SW 1271 (cell line): ENCODE results near the gene DUS1L.

Experiments
- DNase-seq, 2 experiments: peaks; one replicate each; lab custom pipeline; 2025; lab: John Stamatoyannopoulos, UW

DUS1L gene

GRCh38 chr17:82055023-82055964, 10.3 kb downstream of the DUS1L start:
- DNase-seq, result no peak

GRCh38 chr17:82054351-82055022, 11.1 kb downstream of the DUS1L start:
- DNase-seq, result no peak

DNA sequence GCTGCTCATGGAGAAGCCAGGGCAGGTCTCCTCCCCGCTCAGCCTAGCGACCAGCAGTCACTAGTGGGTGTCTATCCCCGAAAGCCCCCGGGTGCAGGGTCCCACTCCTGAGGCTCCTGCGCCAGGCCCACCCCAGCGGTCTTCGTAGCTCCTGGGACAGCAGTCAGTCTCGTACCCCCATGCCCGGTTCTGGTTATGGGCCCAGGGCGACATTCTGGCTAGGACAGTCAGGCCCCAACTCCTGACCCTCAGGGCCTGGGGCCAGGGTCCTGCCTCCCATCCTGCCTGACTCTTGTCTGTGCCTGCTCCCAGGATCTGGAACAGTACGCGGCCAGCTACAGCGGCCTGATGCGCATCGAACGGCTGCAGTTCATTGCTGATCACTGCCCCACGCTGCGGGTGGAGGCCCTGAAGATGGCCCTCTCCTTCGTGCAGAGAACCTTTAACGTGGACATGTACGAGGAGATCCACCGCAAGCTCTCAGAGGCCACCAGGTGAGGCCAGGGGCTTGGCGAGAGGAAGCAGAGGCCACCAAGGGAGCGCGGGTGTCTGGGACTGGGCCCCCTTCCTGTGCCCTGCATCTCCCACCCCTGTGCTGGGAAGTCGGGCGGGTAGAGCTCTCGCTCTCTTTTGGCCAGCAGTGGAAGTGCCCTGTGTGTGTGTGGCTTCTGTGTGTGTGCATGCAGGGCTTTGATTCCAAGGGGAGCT, 11.9 kb downstream of the DUS1L start:
- no peak for DNase-seq

DNA sequence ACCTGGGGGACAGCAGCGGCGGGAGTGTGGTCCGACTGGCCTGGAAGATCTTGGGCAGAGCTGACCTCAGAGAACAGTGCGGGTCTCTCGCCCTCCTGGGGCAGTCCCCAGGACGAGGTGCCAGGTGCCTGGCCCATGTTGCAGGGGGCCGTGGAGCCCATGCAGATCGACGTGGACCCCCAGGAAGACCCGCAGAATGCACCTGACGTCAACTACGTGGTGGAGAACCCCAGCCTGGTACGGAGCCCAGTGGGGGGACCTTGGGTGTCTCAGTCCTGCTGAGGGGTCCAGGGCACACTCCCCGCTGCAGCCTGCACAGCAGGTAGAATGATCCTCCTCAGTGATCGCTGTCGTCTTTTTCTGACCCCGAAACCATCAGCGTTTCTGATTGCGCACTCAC, 12.5 kb downstream of the DUS1L start:
- no peak for DNase-seq

DNA sequence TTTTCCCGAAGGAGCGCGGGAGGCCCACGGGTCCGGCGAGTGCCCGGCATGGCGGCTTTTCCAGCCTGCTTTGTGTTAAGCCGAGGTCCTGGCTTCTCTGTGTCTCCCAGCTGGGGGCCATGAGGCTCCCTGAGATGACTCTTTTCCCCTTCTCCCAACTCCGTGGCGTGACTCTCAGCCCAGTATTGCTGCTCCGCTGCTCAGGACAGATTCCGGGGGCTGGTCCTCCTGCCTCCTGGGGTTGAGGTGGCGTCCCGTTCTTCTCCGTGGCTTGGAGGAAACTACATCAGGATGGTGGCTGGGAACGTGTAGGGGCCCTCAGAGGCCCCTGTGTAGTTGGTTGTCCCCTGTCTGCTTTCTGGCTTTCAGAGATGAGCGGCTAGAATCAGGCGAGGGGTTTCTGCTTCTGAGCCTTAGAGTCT, 13.0 kb downstream of the DUS1L start:
- no peak for DNase-seq

GRCh38 chr17:82051776-82052637, 13.6 kb downstream of the DUS1L start, which contains the start of the genes GPS1 and RFNG:
Gene GPS1, plus strand, starts transcription at chr17:82051898. Its CDS starts 34 bp downstream, at chr17:82051932.
Gene RFNG, minus strand, starts transcription at chr17:82051811. Its CDS starts 45 bp downstream, at chr17:82051766.
- DNase-seq, result peak in 1 of 2 experiments; percentile 45

DNA sequence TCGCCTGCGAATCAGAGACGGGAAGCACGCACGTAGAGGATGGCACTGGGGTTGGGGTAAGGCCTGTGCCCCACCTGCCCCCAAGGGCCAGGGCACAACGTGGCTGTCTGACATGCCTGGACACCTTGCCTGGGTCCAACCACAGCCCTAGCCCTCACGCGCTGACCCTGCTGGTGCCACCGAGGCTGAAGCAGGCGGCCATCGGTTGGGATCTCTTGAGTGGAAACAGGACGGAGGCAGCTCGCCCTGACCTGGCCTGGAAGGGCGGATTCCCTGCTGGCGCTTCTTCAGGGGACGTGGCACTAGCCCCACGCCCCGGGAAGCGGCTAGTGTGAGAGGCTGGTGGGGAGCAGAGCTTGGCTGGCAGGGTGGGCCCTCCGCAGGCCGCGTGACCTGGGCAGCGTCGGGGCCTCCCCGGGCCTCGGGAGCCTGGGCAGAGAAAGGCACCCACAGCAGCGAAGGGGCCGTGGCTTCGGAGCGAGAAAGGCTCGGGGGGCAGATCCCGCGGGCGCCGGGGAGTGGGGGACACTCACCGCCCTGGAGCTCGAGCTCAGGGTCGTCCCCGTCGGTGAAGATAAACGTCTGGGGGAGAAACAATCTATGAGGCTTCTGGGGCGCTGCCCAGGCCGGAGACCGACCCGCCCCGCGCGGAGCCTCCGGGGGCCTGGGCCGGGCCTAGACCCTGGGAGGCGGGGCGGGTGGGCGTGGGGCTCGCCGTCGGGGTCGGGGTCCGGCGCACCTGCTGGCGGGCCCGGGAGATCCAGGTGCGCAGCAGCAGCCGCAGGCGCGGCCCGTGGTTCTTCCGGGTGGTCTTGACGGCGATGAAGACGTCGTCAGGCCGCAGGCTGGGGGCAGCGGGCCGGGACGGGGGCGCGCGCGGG, 14.6 kb downstream of the DUS1L start:
- no peak for DNase-seq

DNA sequence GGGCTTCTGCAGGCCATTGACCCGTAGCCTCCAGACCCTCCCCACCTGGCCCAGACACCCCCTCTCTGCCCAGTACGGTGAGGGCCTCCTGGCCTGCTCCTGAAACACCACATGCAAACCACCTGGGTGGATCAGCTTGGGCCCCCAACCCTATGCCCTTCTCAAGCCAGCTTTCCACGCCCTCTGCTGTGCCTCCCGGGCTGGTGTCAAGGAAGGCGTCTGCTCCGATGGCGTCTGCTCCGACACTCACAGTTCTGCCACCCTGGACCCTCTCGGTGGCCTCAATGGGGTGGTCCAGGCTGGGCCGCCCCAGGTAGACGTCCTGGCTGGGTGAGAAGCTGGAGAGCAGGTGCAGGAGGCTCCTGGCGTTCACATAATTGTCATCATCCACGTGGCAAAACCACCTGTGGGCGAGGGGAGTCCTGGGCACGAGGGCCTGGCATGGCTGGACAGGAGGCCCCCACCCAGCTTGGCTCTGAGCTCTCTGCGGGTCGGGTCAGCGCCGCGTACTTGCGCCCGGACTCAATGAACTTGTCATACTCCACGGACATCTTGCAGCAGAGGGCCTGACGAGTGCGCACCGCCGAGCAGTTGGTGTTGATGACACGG, 15.3 kb downstream of the DUS1L start:
- DNase-seq, result no peak

- DNase-seq, result no peak
Measured at GRCh38 chr17:82049521-82049971, 16.1 kb downstream of the DUS1L start.

- DNase-seq, result no peak
Measured at GRCh38 chr17:82049106-82049505, 16.5 kb downstream of the DUS1L start.

DNA sequence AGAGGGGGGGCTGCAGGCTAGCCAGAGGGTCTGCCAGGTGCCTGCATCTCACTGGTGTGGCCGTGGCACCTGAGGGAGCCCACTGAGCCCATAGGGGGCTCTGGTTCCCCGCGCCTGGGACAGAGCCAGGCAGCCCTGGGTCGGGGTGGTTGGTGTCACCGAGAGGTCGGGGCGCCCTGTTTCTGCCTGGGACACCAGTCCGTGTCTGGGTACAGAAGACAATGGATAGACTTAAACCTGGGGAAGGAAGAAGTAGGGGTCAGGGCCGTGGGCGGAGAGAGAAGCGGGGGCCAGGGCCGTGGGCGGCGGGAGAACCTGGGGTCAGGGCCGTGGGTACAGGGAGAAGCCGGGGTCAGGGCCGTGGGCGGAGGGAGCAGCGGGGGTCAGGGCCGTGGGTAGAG, 17.0 kb downstream of the DUS1L start:
- no peak for DNase-seq

GRCh38 chr17:82047914-82048570, 17.6 kb downstream of the DUS1L start:
- no peak for DNase-seq

DNA sequence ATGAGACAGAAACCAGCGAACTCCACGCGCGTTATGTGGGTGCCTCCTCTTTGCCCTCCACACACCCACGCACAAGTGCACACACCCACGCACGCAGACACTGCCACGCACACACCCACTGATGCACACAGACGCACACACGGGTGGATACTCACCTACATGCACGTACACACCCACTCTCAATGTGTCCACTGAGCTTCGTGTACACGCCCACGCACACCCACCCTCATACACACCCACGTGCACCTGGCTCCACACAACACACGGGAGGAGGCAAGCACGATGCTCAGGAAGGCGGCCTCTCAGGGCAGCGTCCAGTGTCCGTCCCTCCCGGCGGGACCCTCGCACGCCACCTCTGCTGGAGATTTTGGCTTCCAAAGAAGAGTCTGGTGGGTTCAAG, 18.2 kb downstream of the DUS1L start:
- no peak for DNase-seq

GRCh38 chr17:82046903-82047302, 18.7 kb downstream of the DUS1L start:
- DNase-seq, result no peak

DNA sequence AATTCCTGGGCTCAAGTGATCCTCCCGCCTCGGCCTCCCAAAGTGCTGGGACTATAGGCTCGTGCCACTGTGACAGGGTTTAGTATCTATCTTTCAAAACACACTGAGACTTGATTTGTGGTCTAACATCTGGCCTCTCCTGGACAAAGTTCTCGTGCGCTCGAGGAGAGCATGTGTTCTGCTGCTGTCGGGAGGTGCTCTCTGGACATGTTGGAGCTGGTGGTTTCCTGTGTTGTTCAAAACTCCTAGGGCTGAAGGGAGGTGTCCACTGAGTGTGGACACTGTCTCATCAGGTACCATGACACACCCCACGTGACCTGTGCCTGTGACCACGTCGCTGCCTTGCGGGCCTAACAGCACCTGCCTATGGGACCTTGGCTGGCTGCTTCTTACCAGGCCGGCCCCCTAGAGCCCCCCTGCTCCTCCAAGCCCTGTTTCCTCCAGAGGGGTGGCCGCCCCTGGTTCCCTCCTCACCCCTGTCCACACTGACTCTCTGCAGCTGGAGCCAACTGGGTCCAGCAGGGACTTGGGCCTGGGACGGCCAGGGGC, 19.6 kb downstream of the DUS1L start:
- no peak for DNase-seq

DNA sequence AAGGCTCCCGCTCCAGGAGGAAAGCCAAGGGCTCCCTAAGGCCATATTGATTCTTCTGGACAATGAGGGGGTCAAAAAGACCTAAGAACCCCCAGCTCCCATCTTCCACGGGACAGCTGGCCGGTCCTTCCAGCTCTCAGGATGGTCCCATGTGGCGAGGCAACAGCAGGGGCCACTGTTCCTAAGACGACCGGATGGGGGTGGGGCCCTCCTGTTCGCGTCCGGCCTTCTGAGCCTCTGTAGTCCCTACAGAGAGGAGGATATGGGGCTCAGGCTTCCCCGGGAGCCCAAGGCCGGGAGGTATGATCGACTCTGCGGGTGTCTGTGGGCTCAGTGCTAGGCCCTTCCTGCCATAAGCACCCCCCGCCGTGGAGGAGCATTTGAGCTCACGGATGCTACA, 22.1 kb downstream of the DUS1L start:
- DNase-seq, result no peak

- DNase-seq, result no peak
Measured at GRCh38 chr17:82042649-82043048, 23.0 kb downstream of the DUS1L start.

DNA sequence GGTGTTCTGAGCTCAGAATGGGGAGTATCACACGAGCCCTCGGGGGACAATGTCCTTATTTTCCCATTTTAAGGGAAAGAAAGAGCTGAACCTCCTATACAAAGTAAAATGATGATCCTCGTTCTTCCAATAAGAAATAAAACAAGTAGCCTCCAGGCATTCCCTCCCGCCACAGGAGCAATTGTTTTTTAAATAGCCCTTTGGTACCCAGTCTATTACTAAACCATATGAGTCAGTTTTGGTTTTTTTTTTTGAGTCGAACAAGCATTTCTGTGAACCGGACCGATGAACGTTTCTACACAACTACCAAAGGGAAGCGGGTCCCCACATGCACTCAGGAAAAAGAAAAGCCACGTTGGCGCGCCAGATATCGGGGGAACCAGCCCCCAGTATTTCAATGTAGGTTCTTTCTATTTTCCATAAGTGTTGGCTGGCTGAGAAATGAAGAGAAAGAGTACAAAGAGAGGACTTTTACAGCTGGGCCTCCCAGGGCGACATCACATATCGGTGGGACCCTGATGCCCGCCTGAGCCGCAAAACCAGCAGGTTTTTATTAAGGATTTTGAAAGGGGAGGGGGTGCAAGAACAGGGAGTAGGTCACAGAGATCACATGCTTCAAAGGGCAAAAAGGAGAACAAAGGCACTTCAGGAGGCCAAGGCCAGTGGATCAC, 24.3 kb downstream of the DUS1L start:
- no peak for DNase-seq
